ENCODE data around the gene PLEKHM3.

- TF ChIP-seq THRA (CRISPR knock-in tag; IDR thresholded peaks at IDR 0.05; ENCODE audit: borderline replicate concordance) (no peak), TRAFD1 (CRISPR knock-in tag; IDR thresholded peaks at IDR 0.05; ENCODE audit: borderline replicate concordance) (no peak), ZNF101 (CRISPR knock-in tag; IDR thresholded peaks at IDR 0.05; ENCODE audit: borderline replicate concordance, low read depth) (no peak), RELA (CRISPR knock-in tag; IDR thresholded peaks at IDR 0.05) (no peak), REL (CRISPR knock-in tag; conservative IDR thresholded peaks at IDR 0.05) (no peak), TFE3 (CRISPR knock-in tag; IDR thresholded peaks at IDR 0.05) (no peak), ZNF850 (CRISPR knock-in tag; conservative IDR thresholded peaks at IDR 0.05) (no peak), ZNF639 (CRISPR knock-in tag; conservative IDR thresholded peaks at IDR 0.05) (no peak), ZNF792 (CRISPR knock-in tag; IDR thresholded peaks at IDR 0.05) (no peak), TEF (CRISPR knock-in tag; IDR thresholded peaks at IDR 0.05) (no peak), ZBTB20 (CRISPR knock-in tag; IDR thresholded peaks at IDR 0.05; ENCODE audit: borderline replicate concordance, low read depth) (no peak), CEBPG (CRISPR knock-in tag; IDR thresholded peaks at IDR 0.05) (no peak), ZNF691 (CRISPR knock-in tag; IDR thresholded peaks at IDR 0.05; ENCODE audit: borderline replicate concordance, low read depth) (no peak), MXI1 (IDR thresholded peaks at IDR 0.05; ENCODE audit: borderline replicate concordance, low read depth, low read length) (no peak)
These were observed 252.5 kb downstream of the PLEKHM3 start for GRCh38 chr2:207772844-207773205.

All from HepG2 (cell line).